ENCODE results near the gene OXGR1.
"Not testable (repeated sequence)": the region's sequence is repeated elsewhere in the genome, so short reads cannot be mapped to it uniquely, and the experiment has no call there.

The OXGR1 gene

GRCh38 chr13:96992633-96993032, 1.6 kb downstream of the OXGR1 start:
- Histone ChIP-seq H3K4me1 (ENCODE audit: control insufficient read depth, insufficient read depth, low read length) (no peaks in the 10 kb centered on the region; the same call in 1 of the 2 replicates), H3K36me3 (ENCODE audit: control insufficient read depth, insufficient read depth, low read length) (no peaks in the 10 kb centered on the region), H3K9ac (ENCODE audit: low read length) (no peak overlapping the region), H3K27me3 (ENCODE audit: control insufficient read depth, insufficient read depth, low read length) (peaks cover 73% of the 10 kb centered on the region), H3K27ac (ENCODE audit: low read depth, low read length) (no peak overlapping the region), H3K4me3 (ENCODE audit: low read depth, low read length) (no peak overlapping the region), H3K9me3 (ENCODE audit: control insufficient read depth, insufficient read depth, low read depth, low read length) (no peaks in the 10 kb centered on the region)

- no peaks in the 10 kb centered on the region; the same call in 1 of the 2 replicates for H3K4me1 ChIP-seq (ENCODE audit: control insufficient read depth, insufficient read depth, low read length)
- peaks cover 63% of the 10 kb centered on the region for H3K27me3 ChIP-seq (ENCODE audit: control insufficient read depth, insufficient read depth, low read length)
- no peaks in the 10 kb centered on the region for H3K36me3 ChIP-seq (ENCODE audit: control insufficient read depth, insufficient read depth, low read length)
- no peaks in the 10 kb centered on the region for H3K9me3 ChIP-seq (ENCODE audit: control insufficient read depth, insufficient read depth, low read depth, low read length)
- no peak overlapping the region for H3K27ac ChIP-seq (ENCODE audit: low read depth, low read length)
- no peak overlapping the region for H3K9ac ChIP-seq (ENCODE audit: low read length)
- H3K4me3 ChIP-seq (ENCODE audit: low read depth, low read length), result no peak overlapping the region
Measured at GRCh38 chr13:96991072-96991471, 3.2 kb downstream of the OXGR1 start.

GRCh38 chr13:96988441-96988840, 5.8 kb downstream of the OXGR1 start:
- H3K4me3 ChIP-seq (ENCODE audit: low read depth, low read length), result no peak overlapping the region
- H3K27ac ChIP-seq (ENCODE audit: low read depth, low read length), result no peak overlapping the region
- no peaks in the 10 kb centered on the region for H3K9me3 ChIP-seq (ENCODE audit: control insufficient read depth, insufficient read depth, low read depth, low read length)
- no peak overlapping the region for H3K9ac ChIP-seq (ENCODE audit: low read length)
- H3K4me1 ChIP-seq (ENCODE audit: control insufficient read depth, insufficient read depth, low read length), result no peaks in the 10 kb centered on the region
- no peaks in the 10 kb centered on the region for H3K36me3 ChIP-seq (ENCODE audit: control insufficient read depth, insufficient read depth, low read length)
- H3K27me3 ChIP-seq (ENCODE audit: control insufficient read depth, insufficient read depth, low read length), result peaks cover 37% of the 10 kb centered on the region

GRCh38 chr13:96984051-96984508, 10.2 kb downstream of the OXGR1 start:
- Histone ChIP-seq H3K4me3 (ENCODE audit: low read depth, low read length) (no peak overlapping the region), H3K9me3 (ENCODE audit: control insufficient read depth, insufficient read depth, low read depth, low read length) (no peaks in the 10 kb centered on the region), H3K27me3 (ENCODE audit: control insufficient read depth, insufficient read depth, low read length) (peaks cover 16% of the 10 kb centered on the region; the same call in 1 of the 2 replicates), H3K36me3 (ENCODE audit: control insufficient read depth, insufficient read depth, low read length) (no peaks in the 10 kb centered on the region), H3K4me1 (ENCODE audit: control insufficient read depth, insufficient read depth, low read length) (no peaks in the 10 kb centered on the region), H3K27ac (ENCODE audit: low read depth, low read length) (no peak overlapping the region), H3K9ac (ENCODE audit: low read length) (no peak overlapping the region)

GRCh38 chr13:96982672-96983071, 11.6 kb downstream of the OXGR1 start:
- Histone ChIP-seq H3K27me3 (ENCODE audit: control insufficient read depth, insufficient read depth, low read length) (peaks cover 14% of the 10 kb centered on the region; the same call in 1 of the 2 replicates), H3K4me3 (ENCODE audit: low read depth, low read length) (no peak overlapping the region), H3K36me3 (ENCODE audit: control insufficient read depth, insufficient read depth, low read length) (no peaks in the 10 kb centered on the region), H3K9ac (ENCODE audit: low read length) (no peak overlapping the region), H3K9me3 (ENCODE audit: control insufficient read depth, insufficient read depth, low read depth, low read length) (0 out of 2 replicates have a peak, but pooled peaks cover 2% of the 10 kb centered on the region), H3K27ac (ENCODE audit: low read depth, low read length) (no peak overlapping the region), H3K4me1 (ENCODE audit: control insufficient read depth, insufficient read depth, low read length) (no peaks in the 10 kb centered on the region)

- H3K9me3 ChIP-seq (ENCODE audit: control insufficient read depth, insufficient read depth, low read depth, low read length); H3K27ac ChIP-seq (ENCODE audit: low read depth, low read length): not testable (repeated sequence)
Measured at GRCh38 chr13:96979861-96980260, 14.4 kb downstream of the OXGR1 start.

GRCh38 chr13:96968027-96968426, 26.2 kb downstream of the OXGR1 start:
- H3K4me1 ChIP-seq (ENCODE audit: control insufficient read depth, insufficient read depth, low read length), result no peaks in the 10 kb centered on the region
- no peak overlapping the region for H3K4me3 ChIP-seq (ENCODE audit: low read depth, low read length)
- H3K27ac ChIP-seq (ENCODE audit: low read depth, low read length), result no peak overlapping the region
- H3K36me3 ChIP-seq (ENCODE audit: control insufficient read depth, insufficient read depth, low read length), result no peaks in the 10 kb centered on the region
- no peak overlapping the region for H3K9ac ChIP-seq (ENCODE audit: low read length)
- H3K9me3 ChIP-seq (ENCODE audit: control insufficient read depth, insufficient read depth, low read depth, low read length), result peaks cover 45% of the 10 kb centered on the region
- H3K27me3 ChIP-seq (ENCODE audit: control insufficient read depth, insufficient read depth, low read length), result no peaks in the 10 kb centered on the region

More at GRCh38 chr13:96979861-96980260, 14.4 kb downstream of the OXGR1 start:
- H3K9ac ChIP-seq (ENCODE audit: low read length); H3K27me3 ChIP-seq (ENCODE audit: control insufficient read depth, insufficient read depth, low read length); H3K4me1 ChIP-seq (ENCODE audit: control insufficient read depth, insufficient read depth, low read length); H3K36me3 ChIP-seq (ENCODE audit: control insufficient read depth, insufficient read depth, low read length); H3K4me3 ChIP-seq (ENCODE audit: low read depth, low read length): not testable (repeated sequence)

- Histone ChIP-seq H3K27me3 (ENCODE audit: control insufficient read depth, insufficient read depth, low read length) (no peaks in the 10 kb centered on the region), H3K36me3 (ENCODE audit: control insufficient read depth, insufficient read depth, low read length) (no peaks in the 10 kb centered on the region), H3K4me1 (ENCODE audit: control insufficient read depth, insufficient read depth, low read length) (no peaks in the 10 kb centered on the region), H3K9me3 (ENCODE audit: control insufficient read depth, insufficient read depth, low read depth, low read length) (peaks cover 45% of the 10 kb centered on the region), H3K4me3 (ENCODE audit: low read depth, low read length) (no peak overlapping the region), H3K27ac (ENCODE audit: low read depth, low read length) (no peak overlapping the region), H3K9ac (ENCODE audit: low read length) (no peak overlapping the region)
Measured at GRCh38 chr13:96967248-96967745, 27.0 kb downstream of the OXGR1 start.

GRCh38 chr13:96966415-96967102, 27.7 kb downstream of the OXGR1 start:
- peaks cover 42% of the 10 kb centered on the region for H3K9me3 ChIP-seq (ENCODE audit: control insufficient read depth, insufficient read depth, low read depth, low read length)
- H3K4me1 ChIP-seq (ENCODE audit: control insufficient read depth, insufficient read depth, low read length), result no peaks in the 10 kb centered on the region
- H3K36me3 ChIP-seq (ENCODE audit: control insufficient read depth, insufficient read depth, low read length), result no peaks in the 10 kb centered on the region
- no peak overlapping the region for H3K27ac ChIP-seq (ENCODE audit: low read depth, low read length)
- no peak overlapping the region for H3K9ac ChIP-seq (ENCODE audit: low read length)
- H3K27me3 ChIP-seq (ENCODE audit: control insufficient read depth, insufficient read depth, low read length), result no peaks in the 10 kb centered on the region
- no peak overlapping the region for H3K4me3 ChIP-seq (ENCODE audit: low read depth, low read length)

- no peaks in the 10 kb centered on the region for H3K4me1 ChIP-seq (ENCODE audit: control insufficient read depth, insufficient read depth, low read length)
- H3K27me3 ChIP-seq (ENCODE audit: control insufficient read depth, insufficient read depth, low read length), result no peaks in the 10 kb centered on the region
- no peak overlapping the region for H3K27ac ChIP-seq (ENCODE audit: low read depth, low read length)
- H3K4me3 ChIP-seq (ENCODE audit: low read depth, low read length), result no peak overlapping the region
- peaks cover 26% of the 10 kb centered on the region for H3K9me3 ChIP-seq (ENCODE audit: control insufficient read depth, insufficient read depth, low read depth, low read length)
- no peak overlapping the region for H3K9ac ChIP-seq (ENCODE audit: low read length)
- H3K36me3 ChIP-seq (ENCODE audit: control insufficient read depth, insufficient read depth, low read length), result no peaks in the 10 kb centered on the region
Measured at GRCh38 chr13:96963786-96964475, 30.3 kb downstream of the OXGR1 start.

- no peaks in the 10 kb centered on the region for H3K27me3 ChIP-seq (ENCODE audit: control insufficient read depth, insufficient read depth, low read length)
- no peaks in the 10 kb centered on the region for H3K4me1 ChIP-seq (ENCODE audit: control insufficient read depth, insufficient read depth, low read length)
- H3K36me3 ChIP-seq (ENCODE audit: control insufficient read depth, insufficient read depth, low read length), result no peaks in the 10 kb centered on the region
- H3K9ac ChIP-seq (ENCODE audit: low read length), result no peak overlapping the region
- no peaks in the 10 kb centered on the region for H3K9me3 ChIP-seq (ENCODE audit: control insufficient read depth, insufficient read depth, low read depth, low read length)
- H3K27ac ChIP-seq (ENCODE audit: low read depth, low read length), result no peak overlapping the region
- no peak overlapping the region for H3K4me3 ChIP-seq (ENCODE audit: low read depth, low read length)
Measured at GRCh38 chr13:96960379-96960778, 33.9 kb downstream of the OXGR1 start.

Measured in HUES6 (cell line).